ENCODE measurements around the gene CTPS2. TPM values are rescaled to one million over a fixed set of nuclear protein-coding genes. Genes with fewer than 3 reads are reported as not detected.

The CTPS2 gene
- total and polyA plus RNA-seq, 10 of the 15 experiments (the other 5 are each of a cell fraction or from before 2014, with no cell fraction given): 5.9 to 17.8 (median 14.2) TPM

GRCh38 chrX:16733013-16733412 lies 20.5 kb upstream of the CTPS2 start (continued):
- no peak for TF ChIP-seq JUNB (IDR thresholded peaks at IDR 0.05)
- no peak for TF ChIP-seq RAD21 (IDR thresholded peaks at IDR 0.05; ENCODE audit: insufficient read depth, low read depth, low read length)
- TF ChIP-seq ZNF24 (IDR thresholded peaks at IDR 0.05): no peak
- TF ChIP-seq SKIL (IDR thresholded peaks at IDR 0.05; ENCODE audit: low read depth, poor library complexity, severe bottlenecking): no peak

- no peak for FAIRE-seq
- TF ChIP-seq ZNF384 (IDR thresholded peaks at IDR 0.05; ENCODE audit: borderline replicate concordance, low read depth, low read length) (no peak), STAT1 (conservative IDR thresholded peaks at IDR 0.05) (no peak), MTA2 (IDR thresholded peaks at IDR 0.05; ENCODE audit: low read depth) (no peak), CREB1 (IDR thresholded peaks at IDR 0.05; ENCODE audit: low read depth) (no peak), GABPA (IDR thresholded peaks at IDR 0.05; ENCODE audit: low read depth) (no peak), ZNF687 (IDR thresholded peaks at IDR 0.05) (no peak), CBFB (IDR thresholded peaks at IDR 0.05; ENCODE audit: low read depth) (no peak), MXI1 (IDR thresholded peaks at IDR 0.05; ENCODE audit: low read depth, low read length) (no peak), USF2 (IDR thresholded peaks at IDR 0.05; ENCODE audit: borderline replicate concordance, low read depth, low read length) (no peak), SREBF2 (IDR thresholded peaks at IDR 0.05; ENCODE audit: low read length) (no peak), NR2C2 (IDR thresholded peaks at IDR 0.05; ENCODE audit: borderline replicate concordance, control insufficient read depth, insufficient read length, low read depth) (no peak), MYB (IDR thresholded peaks at IDR 0.05; ENCODE audit: borderline replicate concordance, low read depth, low read length) (no peak), SP1 (IDR thresholded peaks at IDR 0.05; ENCODE audit: low read depth, low read length) (no peak), CBX3 (IDR thresholded peaks at IDR 0.05; ENCODE audit: borderline replicate concordance, low read depth) (no peak)
These were observed 18.0 kb upstream of the CTPS2 start for GRCh38 chrX:16730450-16730849.

More at GRCh38 chrX:16730450-16730849, 18.0 kb upstream of the CTPS2 start:
- ATAC-seq (no peak), DNase-seq (ENCODE audit: low read depth, low spot score) (no peak)
- H2AFZ ChIP-seq (ENCODE audit: control insufficient read depth, low read depth, low read length): no peak overlapping the region
- SMC1A ChIA-PET (ENCODE audit: uncharacterized antibody, unreplicated experiment): interaction anchor here (1.4 to 1.5 kb wide), 2 partner anchors 11 to 152 kb away, joined by 4 to 7 read pairs; partner anchors contain the start of gene SYAP1
- H3K27ac ChIP-seq (ENCODE audit: control insufficient read depth, insufficient read depth): no peak overlapping the region
- H3K79me2 ChIP-seq (ENCODE audit: control insufficient read depth, insufficient read depth, low read length): no peaks in the 10 kb centered on the region
- H3K9ac ChIP-seq (ENCODE audit: control insufficient read depth, insufficient read depth, low read length): no peak overlapping the region
- no peaks in the 10 kb centered on the region; the same call in 2 of the 3 replicates for H3K9me3 ChIP-seq (replicated peaks; ENCODE audit: control insufficient read depth, insufficient read depth, low read length)
- no TSS peak for BruUV-seq (replicated peaks)
- no peaks in the 10 kb centered on the region for H3K27me3 ChIP-seq (replicated peaks in 1 of 2; ENCODE audit: control insufficient read depth in 2 of 2, insufficient read depth in 2 of 2, low read length in 1 of 2)
- no peak overlapping the region for H3K4me2 ChIP-seq (ENCODE audit: control insufficient read depth, insufficient read depth)
- no peak overlapping the region for H3K4me3 ChIP-seq
- in situ Hi-C loops (cut with MboI): no loop called here
- H4K20me1 ChIP-seq (ENCODE audit: control insufficient read depth, insufficient read depth): no peaks in the 10 kb centered on the region
- CTCF ChIA-PET: no interaction called here
- intact Hi-C loops (cut with micrococcal nuclease; ENCODE audit: unreplicated experiment): no loop called here
- no peaks in the 10 kb centered on the region for H3K4me1 ChIP-seq (ENCODE audit: control insufficient read depth, insufficient read depth, low read length)
- POLR2A ChIA-PET: interaction anchor here (1.3 kb wide), 1 partner anchor 11 kb away, joined by 3 read pairs; the partner anchor contains the start of gene SYAP1
- WGBS (ENCODE audit: insufficient coverage, insufficient replicate concordance, low lambda C conversion rate, missing lambda C conversion rate): 91% methylated on average over 1 of the region's 1 CpG
- RAD21 ChIA-PET (ENCODE audit: unreplicated experiment): no interaction called here
- no peaks in the 10 kb centered on the region; a peak in 1 of 4 replicates for H3K36me3 ChIP-seq (ENCODE audit: control insufficient read depth in 2 of 2, insufficient read depth in 2 of 2, low read length in 1 of 2)
